Fibroblast of skin of abdomen (primary cell): ENCODE results near the gene ZIK1. TPM values are rescaled to one million over a fixed set of nuclear protein-coding genes. Genes with fewer than 3 reads are reported as not detected.

ENCODE experiments used
- DNase-seq: peaks from one replicate; pipeline ENCODE4 v3.0.0-alpha.2; 2013
- polyA plus RNA-seq, 2 experiments: library from polyadenylated mRNA; unstranded; fragments of 120-200 nt; gene quantifications; one replicate each; pipeline ENCODE4 v1.2.1, GENCODE V29; 2013; ENCODE audit not compliant: insufficient read length in 2 of 2

ZIK1 gene
- 3.5 TPM for polyA plus RNA-seq (2013, experiment 1 of 2; ENCODE audit: insufficient read length)
- 3.0 TPM for polyA plus RNA-seq (2013, experiment 2 of 2; ENCODE audit: insufficient read length)

DNA sequence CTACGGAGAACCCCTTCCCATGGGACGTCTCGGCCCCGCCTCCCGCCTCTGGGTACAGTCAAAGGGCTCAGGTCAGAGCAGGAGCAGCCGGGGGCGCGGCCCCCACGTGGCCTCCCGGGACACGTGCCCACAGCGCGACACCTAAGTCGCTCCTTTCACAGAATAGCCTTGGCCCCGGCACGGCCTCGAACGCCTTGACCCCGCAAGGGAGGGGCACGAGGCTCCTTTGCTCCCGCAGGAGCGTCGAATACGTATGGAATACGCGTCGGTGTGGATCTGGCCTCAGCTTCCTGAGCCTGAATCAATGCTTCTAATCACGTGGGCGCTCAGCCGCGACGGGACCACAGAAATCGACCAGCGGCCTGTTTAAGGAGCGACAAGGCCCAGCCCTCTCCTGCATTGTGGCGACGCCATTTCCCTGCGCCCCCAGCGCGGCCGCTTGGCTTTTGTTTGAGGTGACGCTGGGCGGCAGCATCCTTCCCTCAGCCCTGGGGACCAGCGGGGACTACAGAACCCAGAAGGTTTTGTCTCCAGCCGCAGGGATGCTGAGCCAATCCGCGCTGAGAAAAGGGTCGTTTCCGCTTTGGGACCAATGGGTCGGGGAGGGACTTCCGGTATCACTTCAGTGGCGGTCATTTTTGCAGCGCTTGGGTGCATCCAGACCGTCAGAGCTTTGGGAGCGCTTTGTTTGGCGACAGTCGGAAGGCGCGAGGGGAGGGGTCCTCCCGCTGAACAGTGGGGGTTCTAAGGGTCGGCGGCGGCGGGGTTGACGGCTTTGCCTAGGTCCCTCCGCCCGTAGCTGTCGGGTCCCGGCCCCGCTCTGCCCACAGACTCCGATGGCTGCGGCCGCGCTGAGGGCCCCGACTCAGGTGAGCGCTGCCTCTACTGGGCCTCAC lies at the start of gene ZIK1:
TSS of gene ZIK1 (plus strand) at position 625 of the 896 bp plus-strand sequence. CDS start at position 837, 212 bp downstream.
- peak; percentile 95 for DNase-seq

DNA sequence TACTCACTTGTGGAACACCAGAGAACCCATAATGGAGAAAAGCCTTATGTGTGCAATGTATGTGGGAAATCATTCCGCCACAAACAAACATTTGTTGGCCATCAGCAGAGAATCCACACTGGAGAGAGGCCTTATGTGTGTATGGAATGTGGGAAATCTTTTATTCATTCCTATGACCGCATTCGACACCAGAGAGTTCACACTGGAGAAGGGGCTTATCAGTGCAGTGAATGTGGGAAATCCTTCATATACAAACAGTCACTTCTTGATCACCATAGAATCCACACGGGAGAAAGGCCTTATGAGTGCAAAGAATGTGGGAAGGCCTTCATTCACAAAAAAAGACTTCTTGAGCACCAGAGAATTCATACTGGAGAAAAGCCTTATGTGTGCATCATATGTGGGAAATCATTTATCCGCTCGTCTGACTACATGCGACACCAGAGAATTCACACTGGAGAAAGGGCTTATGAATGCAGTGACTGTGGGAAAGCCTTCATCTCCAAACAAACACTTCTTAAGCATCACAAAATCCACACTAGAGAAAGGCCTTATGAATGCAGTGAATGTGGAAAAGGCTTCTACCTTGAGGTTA lies 45.9 kb upstream of the ZIK1 start:
- DNase-seq: no peak

DNA sequence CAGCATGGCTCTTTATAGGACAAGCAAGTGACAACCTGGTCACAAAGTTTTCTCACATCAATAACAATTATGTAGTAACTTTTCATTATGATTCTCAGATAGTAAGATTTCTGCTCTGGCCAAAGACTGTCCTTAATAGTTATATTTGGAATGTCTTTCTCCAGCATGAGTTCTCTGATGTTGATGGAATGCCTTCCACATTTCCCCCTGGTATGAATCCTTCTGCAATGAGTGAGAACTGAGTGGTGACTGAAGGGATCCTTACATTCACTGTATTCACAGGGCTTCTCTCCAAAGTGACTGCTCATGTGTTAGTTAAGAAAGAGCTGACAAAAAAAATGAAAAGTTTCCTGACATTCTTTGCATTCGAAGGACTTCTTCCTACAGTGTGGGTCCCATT lies 37.4 kb upstream of the ZIK1 start:
- no peak for DNase-seq

DNA sequence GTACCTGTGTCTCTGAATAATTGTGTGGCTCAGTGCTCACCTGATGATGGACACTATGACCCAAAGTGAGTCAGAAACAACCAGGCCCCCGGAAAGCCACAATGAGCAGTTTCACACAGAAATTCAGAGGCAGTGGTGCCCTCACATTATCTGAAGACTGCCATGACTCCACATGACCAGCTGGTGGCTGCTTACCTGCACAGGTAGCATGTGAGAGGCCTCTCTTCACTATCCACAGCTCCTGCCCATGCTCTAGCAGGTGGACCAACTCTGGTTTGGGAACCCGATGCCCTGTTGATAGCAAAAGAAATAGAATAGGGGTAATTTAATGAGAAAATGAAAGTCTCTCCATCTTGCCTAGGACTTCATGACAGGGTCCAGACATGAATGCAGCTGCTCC lies 31.5 kb upstream of the ZIK1 start:
- DNase-seq: no peak

DNA sequence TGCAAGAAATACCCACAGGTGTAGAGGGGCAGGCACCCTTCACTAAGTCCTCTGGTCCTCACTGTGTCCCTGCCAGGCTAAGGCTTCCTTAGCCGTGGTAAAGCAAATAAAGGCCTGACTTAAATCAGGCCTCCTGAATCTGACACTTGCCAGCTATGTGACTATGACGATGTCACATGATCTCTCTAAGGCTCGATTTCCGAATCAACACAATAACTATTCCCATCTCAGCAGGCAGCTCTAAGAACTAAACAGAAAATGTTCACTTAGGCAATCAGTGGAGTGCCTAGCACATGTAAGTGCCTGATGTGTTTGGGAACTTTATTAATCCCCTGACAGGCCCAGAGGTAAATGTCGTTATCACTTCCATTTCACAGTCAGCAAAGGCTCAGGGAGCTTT lies 26.3 kb upstream of the ZIK1 start:
- no peak for DNase-seq

DNA sequence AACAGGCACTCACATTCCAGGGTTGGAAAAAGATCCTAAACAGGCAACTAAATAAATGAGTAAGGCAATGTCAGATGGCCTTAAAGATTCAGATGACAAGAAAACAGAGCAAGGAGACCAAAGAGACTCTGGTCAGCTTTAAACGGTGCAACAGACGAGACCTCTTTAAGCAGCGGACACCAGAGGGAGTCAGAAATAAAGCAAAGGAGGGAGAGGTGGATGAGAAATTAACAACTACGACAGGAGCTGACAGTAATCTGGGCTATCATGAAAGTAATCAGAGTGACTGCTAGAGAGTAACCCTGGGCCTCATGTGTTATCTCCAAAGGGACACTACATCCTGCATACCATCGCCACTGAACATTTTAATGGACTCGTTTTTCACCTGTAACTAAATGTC lies 25.4 kb upstream of the ZIK1 start:
- DNase-seq: no peak

DNA sequence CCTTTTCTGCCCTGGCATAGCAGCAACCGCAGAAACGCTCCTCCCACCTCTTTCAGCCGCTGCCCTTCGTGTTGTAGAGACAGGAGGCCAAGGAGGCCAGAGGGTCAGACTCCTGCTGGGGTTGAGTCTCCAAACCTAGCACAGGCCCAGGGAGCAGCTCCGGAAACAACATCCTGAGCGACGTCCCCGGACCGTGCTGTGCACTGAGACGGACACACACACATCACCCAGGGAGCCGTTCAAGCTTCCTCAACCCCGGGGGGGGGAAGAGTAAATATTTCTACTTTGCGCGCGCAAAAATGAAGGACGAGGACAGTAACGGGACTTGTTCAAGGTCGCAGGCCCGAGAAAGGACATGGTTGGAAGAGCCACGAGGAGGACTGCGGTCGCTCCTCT lies 24.9 kb upstream of the ZIK1 start:
- DNase-seq: no peak

DNA sequence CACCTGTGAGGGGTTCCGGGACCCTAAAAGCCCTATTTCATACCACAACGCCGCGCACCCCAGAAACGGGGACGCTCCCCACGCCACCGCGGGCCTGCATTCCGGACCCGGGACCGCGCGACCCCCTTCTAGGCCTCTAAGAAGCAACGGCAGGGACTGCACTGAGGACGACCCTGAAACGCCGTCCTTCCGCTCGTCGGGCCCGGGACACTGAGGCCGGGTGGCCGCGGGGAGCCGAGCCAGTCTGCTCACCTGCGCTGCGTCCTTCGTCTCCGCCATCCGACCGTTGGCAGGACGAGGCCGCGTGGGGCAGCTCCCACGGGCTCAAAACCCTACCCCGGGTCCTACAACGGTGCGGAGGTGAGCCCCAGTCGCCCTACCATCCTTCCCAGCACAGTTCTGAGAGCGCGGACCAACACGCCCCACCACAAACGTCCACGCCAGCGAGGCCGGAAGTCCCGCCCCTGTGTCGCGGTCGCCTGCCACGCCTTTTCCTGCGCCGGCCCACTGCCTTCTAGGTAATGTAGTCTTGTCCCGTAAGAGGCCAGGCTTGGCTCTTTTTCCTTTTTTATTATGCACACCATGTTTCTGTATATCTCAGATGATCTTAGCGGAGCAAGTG lies 24.4 kb upstream of the ZIK1 start, which contains the start of gene ZNF550:
TSS of gene ZNF550 (minus strand) at position 460 of the 622 bp plus-strand sequence. CDS start at position 279, 181 bp downstream.
- DNase-seq: peak; percentile 85

DNA sequence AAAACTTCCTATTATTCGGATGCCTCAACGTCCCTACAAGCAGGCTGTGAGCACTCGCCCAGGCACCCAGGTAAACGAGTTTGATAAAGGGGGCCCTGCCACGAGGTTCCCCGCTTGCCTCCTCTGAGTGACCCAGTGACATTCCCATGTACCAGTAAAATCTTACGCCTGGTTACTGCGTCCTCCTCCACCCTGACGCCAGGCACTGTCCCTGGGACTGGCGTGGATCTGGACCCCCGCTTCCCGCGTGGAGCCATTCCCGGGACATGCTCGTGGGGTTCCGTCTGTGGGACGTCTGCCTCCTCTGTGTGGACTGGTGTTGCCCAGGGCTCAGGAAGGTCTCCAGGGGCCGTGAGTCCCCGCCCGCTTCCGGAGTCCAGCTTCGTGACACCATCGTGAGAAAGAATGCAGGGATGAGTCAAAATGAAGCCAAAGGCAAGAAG lies 23.9 kb upstream of the ZIK1 start:
- peak; percentile 54 for DNase-seq

DNA sequence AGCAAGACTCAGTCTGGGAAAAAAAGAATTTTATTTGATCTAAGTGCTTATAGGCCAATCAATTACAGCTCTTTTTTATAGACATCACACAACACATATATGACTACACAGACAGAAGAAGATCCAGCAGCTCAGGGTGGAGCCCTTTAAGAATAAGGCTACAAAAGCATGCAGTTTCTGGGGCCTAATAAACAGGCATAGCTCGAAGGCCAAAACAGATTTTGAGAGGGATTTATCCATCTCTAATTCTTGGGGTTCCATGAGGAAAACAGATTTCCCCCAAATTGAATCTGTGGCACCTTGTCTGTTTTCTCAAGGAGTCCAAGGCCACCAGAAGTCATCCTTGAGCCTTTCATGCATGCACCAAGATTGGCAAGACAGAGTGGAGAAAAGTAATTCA lies 20.4 kb upstream of the ZIK1 start:
- no peak for DNase-seq

DNA sequence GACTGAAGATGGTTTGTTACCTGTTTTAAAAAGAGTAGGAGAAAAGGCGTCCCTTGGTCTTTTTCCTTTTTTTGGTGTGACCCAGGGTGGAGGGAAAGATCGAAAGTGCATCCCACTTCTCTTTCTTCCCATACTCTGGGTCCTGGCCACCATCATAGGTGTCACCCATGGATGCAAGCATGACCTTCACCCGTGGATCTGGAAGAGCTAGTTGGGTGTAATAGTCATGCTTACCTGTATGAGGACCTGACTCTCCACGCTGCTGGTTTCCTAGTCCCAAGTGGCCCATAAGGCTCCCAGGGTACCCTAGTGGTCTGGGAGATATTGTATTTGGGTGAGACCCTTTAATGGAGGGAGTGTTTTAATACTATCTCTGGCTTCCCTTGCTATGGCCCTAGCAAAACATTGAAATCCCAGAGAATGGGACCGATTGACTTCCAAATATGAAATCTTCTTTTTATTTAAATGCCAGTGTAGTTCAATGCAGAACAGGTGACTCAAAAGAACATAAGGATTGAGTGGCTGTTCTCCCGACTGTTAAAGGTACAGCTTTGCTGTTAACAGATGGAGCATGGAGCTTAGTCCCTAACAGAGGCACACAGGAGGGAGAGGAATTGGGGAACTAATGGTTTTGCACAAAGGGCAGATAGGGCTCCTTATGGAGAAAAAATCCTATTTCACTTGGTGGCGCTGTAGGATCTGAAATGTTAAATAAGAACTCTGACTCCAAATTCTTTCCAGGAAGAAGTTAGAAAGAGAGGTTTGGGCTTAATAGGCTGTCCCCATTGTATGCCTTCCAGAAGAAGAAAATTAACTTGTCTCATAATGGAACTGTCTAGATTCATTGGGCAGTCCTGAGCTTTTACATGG lies 17.3 kb upstream of the ZIK1 start:
- DNase-seq: peak; percentile 13

DNA sequence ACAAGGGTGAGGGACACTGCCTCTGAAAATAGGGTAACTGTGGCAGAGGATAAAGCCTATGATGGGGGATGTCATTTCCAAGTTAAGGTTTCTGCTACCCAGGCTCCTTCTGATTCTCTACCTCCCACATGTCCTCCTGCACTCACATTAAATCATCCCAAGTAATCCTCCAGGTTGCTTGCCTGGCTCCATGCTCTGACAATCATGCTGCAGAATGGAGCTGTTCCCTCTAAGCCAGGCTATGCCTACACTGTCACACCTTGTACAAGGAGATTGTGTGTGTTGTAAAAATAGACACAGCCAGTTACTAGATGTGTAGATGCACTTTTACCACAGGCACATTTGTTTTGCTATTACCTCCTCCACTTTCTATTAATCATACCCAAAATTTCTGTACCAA lies 13.2 kb upstream of the ZIK1 start:
- DNase-seq: no peak

DNA sequence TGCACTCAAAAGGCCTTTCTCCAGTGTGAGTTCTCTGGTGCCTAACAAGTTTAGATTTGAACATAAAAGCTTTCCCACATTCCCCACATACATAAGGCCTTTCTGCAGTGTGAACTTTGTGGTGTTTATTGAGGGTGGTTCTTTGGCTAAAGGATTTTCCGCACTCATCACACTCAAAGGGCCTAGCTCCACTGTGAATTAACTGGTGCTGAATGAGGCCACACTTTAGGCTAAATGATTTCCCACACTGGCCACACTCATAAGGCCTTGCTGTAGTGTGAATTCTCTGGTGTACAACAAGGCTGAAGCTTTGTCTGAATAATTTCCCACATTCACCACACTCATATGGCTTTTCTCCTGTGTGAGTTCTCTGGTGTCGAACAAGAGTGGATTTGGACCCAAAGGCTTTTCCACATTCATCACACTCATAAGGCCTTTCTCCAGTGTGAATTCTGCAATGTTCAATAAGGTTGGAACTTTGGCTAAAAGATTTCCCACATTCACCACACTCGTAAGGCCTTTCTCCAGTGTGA lies 11.5 kb upstream of the ZIK1 start:
- DNase-seq: no peak

DNA sequence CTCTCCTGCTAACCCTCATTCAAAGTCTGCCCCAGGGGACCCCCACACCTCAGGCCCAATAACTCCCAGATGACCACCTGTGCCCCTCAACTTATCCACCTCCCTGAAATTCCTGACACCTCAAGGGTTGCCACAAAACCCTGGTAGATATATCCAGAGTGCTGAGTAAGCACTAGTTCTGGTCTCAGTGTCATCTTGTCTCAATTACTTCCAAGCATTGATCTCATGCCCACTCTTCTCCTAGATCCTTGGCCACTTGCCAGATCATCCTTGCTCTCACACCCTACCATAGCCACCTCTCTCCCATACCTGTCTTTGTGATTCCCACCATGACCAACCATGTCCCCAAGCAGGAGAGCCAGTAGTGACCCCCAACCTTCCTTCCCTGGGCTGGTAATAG lies 7.3 kb upstream of the ZIK1 start:
- DNase-seq: no peak

DNA sequence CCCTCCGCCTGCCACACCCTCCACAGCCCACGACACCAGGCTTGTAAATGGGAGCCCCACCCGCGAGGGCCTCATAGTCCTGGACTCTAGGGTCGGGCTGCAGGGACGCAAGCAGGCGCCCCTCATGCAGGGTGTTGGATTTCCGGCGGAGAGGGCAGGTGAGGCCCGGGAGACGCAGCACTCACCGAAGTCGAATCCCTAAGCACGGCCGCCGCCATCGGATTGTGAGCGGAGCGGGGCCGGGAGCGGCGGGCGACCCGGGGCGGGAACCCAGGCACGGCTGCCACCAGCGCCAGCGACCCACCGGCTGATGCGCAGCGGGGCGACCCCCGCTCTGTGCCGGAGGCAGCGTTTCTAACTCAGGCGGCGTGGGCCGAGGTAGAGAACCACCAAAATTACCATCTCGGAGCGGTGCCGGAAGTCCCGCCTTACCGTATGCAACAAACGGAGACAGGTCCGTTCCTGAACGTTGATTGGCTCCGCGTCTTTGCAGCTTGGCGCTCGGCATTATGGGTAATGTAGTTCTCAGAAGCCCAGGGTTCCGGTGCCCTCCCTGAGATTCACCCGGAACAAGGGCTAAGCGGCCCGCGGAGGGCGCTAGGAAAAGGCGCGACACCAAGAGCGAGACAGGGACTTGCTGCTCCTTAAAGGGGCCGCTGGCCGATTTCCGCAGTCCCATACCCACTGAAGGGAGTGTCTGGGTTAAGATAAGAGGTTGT lies 5.3 kb upstream of the ZIK1 start, which contains the start of gene ZNF416:
TSS of gene ZNF416 (minus strand) at position 425 of the 719 bp plus-strand sequence. CDS start at position 218, 207 bp downstream.
- peak; percentile 98 for DNase-seq

DNA sequence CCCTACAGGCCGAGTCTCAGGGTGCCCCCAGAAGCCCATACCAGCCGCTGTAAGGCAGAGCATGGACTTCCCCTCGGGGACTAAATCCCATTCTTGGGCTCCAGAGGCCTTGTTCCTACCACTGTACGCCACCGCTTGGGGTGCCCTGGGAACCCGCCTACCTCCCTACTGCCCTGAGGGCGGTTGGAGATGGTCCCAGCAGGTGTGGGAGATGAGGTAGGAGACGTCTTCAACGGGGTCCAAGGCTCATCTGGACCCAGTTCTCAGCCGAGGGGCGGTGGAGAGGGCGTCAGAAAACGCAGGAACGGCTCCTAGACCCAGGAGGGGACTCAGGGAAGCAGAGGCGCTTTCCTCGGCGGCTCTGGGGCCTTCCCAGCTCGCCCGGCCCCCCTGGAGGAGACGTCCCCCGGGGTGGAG lies 833 bp upstream of the ZIK1 start:
- DNase-seq: no peak

DNA sequence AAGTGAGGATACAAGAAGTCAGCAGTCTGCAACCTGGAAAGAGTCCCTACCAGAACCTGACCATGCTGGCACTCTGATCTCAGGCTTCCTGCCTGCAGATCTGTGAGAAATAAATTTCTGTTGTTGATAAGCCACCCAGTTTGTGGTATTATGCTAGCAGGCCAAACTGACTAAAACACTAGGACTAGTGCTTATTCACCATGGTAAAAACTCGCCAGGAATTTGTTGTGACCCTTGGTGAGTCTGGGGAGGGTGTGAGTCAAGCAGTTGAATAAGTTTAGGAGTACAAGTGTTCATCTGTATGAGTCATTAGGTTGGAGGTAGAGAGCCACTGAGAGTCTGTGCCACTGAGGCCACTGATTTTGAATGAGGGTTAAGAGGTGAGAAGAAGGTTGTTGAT lies 3.6 kb downstream of the ZIK1 start:
- DNase-seq: peak; percentile 31

DNA sequence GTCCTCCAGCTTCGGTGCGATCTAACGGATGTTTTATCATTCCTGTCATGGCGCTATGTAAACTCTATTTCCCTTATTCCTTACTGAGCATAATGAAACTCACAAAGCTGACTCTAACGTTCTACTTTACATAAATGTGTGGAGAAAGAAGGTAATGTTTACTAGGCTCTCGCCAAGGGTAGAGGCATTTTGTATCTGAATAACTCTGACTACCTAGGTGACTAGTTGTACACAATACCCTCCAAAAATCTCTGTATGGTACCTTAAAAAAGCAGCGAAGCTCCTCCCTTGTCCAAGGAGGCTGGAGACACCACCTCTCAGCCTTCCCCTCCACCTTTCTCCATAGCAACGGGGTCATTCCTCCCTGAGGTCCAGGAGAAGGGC lies 15.4 kb downstream of the ZIK1 start:
- DNase-seq: no peak

DNA sequence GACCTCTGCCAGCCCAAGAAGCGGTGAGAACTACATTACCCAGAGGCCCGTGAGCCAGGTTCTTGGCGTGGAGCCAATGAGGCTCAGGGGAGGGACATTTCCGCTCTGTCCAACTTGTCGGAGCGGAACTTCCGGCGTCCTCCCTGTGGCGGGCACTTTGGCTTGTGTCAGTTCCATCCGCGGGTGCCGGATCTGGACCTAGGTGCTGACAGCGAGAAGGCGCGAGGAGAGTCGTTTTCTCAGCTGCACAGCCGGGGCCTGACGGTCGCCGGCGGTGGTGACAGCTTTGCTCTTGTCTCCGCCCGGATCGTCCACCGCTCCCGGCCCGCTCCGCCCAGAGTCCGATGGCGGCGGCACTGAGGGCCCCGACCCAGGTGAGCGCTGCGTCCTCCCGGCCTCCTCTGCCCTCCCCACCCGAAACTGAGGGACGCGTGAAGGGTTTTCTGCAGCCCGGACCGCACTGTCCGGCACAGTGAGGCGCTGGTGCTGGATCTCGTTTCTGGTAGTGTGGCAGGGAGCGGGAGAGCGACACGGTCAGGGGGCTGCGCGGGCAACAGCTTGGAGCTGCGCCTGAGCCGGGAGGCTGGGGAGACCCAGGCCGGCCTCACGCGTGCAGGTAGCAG lies 15.9 kb downstream of the ZIK1 start, which contains the start of gene ZNF530:
TSS of gene ZNF530 (plus strand) at position 125 of the 623 bp plus-strand sequence. CDS start 4,461 bp downstream, outside the sequence.
- DNase-seq: peak; percentile 92

DNA sequence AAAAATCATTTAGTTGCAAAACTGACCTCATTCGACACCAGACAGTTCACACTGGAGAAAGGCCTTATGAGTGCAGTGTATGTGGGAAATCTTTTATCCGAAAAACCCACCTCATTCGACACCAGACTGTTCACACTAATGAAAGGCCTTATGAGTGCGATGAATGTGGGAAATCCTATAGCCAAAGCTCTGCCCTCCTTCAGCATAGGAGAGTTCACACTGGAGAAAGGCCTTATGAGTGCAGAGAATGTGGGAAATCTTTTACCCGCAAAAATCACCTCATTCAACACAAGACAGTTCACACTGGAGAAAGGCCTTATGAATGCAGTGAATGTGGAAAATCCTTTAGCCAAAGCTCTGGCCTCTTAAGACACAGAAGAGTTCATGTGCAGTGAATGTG lies 23.0 kb downstream of the ZIK1 start:
- no peak for DNase-seq

DNA sequence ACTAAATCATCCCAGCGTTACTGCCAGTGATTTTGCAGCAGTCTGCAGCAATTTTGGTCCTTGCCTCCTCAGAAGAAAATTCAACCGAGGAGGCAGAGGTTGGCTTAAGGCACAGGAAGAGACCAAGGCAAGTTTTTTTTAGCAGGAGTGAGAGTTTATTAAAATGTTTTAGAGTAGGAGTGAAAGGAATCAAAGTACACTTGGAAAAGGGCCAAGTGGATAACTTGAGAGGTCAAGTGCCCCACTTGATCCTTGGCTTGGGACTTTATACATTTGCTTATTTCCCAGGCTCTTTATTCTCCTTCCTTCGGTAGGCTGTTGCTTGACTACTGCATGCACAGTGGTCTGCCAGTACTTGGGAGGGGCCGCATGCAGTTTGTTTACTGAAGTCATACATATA lies 27.2 kb downstream of the ZIK1 start:
- no peak for DNase-seq
